ENCODE measurements around the gene SLC25A1.

DNA sequence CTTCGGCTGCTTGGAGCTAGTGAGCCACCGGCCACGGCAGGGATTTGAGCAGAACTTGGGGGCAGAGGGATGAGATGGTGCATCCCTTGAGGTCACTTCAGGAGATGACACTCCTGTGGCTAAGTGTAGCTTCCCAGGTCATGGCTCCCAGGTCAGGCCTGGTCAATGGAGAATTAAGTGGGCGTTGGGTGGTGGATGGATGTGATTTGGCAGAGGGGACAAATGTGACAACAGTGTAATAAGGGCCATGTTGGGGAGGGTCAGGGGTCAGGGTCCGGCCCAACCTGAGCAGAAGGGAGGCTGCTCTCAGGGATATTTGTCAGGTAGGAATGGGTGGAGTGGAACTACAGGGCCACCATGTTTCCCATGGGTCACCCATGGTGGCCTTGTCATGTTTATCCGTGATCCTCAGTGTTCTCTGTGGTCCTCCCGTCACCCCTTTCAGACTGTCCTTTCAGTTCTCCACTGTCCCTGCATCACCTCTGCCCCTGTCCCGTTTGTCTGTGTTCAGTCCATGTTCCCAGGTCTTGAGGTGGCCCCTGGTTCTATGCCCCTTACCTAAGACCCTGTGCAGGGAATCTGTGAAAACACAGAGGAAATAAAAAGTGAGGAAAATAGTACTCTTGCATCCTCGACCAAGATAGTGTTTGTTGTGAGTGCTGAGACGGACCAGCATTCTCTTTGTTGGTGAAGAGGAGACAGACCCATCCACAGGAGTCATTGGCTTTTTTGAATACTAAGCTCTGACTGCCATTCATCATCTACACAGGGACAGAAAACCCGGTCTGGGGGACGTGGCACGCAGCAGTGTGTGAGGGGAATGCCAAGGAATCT is 6.1 kb downstream of the SLC25A1 start:
- TF ChIP-seq CTCF (IDR thresholded peaks at IDR 0.05; ENCODE audit: poor library complexity) (no peak), EZH2phosphoT487 (IDR thresholded peaks at IDR 0.05; ENCODE audit: low read depth, severe bottlenecking, unreplicated experiment) (no peak), EZH2 (IDR thresholded peaks at IDR 0.05; ENCODE audit: borderline replicate concordance) (no peak)
